ENCODE data around the gene TEC.
"Not testable (repeated sequence)": the region's sequence is repeated elsewhere in the genome, so short reads cannot be mapped to it uniquely, and the experiment has no call there.

Gene TEC

GRCh38 chr4:48247142-48247877 lies 22.3 kb downstream of the TEC start:
- FAIRE-seq = peak; percentile 84
- no peak for DNase-seq (ENCODE audit: extremely low spot score, insufficient read length, low read depth)

- FAIRE-seq = no peak
- no peak for DNase-seq (ENCODE audit: extremely low spot score, insufficient read length, low read depth)
Observed at GRCh38 chr4:48244665-48245064, 25.0 kb downstream of the TEC start.

- DNase-seq (ENCODE audit: extremely low spot score, insufficient read length, low read depth) (no peak), FAIRE-seq (no peak)
Observed at GRCh38 chr4:48243887-48244286, 25.8 kb downstream of the TEC start.

- no peak for DNase-seq (ENCODE audit: extremely low spot score, insufficient read length, low read depth)
- no peak for FAIRE-seq
Observed at GRCh38 chr4:48243429-48243828, 26.2 kb downstream of the TEC start.

- DNase-seq (ENCODE audit: extremely low spot score, insufficient read length, low read depth) (no peak), FAIRE-seq (no peak)
Observed at GRCh38 chr4:48242511-48243195, 27.0 kb downstream of the TEC start.

- FAIRE-seq (no peak), DNase-seq (ENCODE audit: extremely low spot score, insufficient read length, low read depth) (no peak)
Observed at GRCh38 chr4:48241731-48242130, 27.9 kb downstream of the TEC start.

- peak; percentile 21 for FAIRE-seq
- DNase-seq (ENCODE audit: extremely low spot score, insufficient read length, low read depth) = no peak
Observed at GRCh38 chr4:48237996-48238645, 31.5 kb downstream of the TEC start.

GRCh38 chr4:48235050-48235449 lies 34.6 kb downstream of the TEC start:
- DNase-seq (ENCODE audit: extremely low spot score, insufficient read length, low read depth) (no peak), FAIRE-seq (peak; percentile 42)

GRCh38 chr4:48234575-48234974 lies 35.1 kb downstream of the TEC start:
- DNase-seq (ENCODE audit: extremely low spot score, insufficient read length, low read depth) = no peak
- FAIRE-seq = peak; percentile 58

- no peak for FAIRE-seq
Observed at GRCh38 chr4:48228949-48229348, 40.7 kb downstream of the TEC start.

GRCh38 chr4:48227662-48228061 lies 42.0 kb downstream of the TEC start:
- DNase-seq (ENCODE audit: extremely low spot score, insufficient read length, low read depth) = no peak

More at GRCh38 chr4:48228949-48229348, 40.7 kb downstream of the TEC start:
- no peak for DNase-seq (ENCODE audit: extremely low spot score, insufficient read length, low read depth)

GRCh38 chr4:48226199-48226598 lies 43.4 kb downstream of the TEC start:
- FAIRE-seq = no peak
- no peak for DNase-seq (ENCODE audit: extremely low spot score, insufficient read length, low read depth)

More at GRCh38 chr4:48227662-48228061, 42.0 kb downstream of the TEC start:
- FAIRE-seq = peak; percentile 53

GRCh38 chr4:48225368-48226141 lies 44.1 kb downstream of the TEC start:
- FAIRE-seq (no peak), DNase-seq (ENCODE audit: extremely low spot score, insufficient read length, low read depth) (no peak)

- FAIRE-seq = no peak
- DNase-seq (ENCODE audit: extremely low spot score, insufficient read length, low read depth) = no peak
Observed at GRCh38 chr4:48224606-48225005, 45.0 kb downstream of the TEC start.

- no peak for FAIRE-seq
- no peak for DNase-seq (ENCODE audit: extremely low spot score, insufficient read length, low read depth)
Observed at GRCh38 chr4:48223633-48224295, 45.9 kb downstream of the TEC start.

- DNase-seq (ENCODE audit: extremely low spot score, insufficient read length, low read depth) (no peak), FAIRE-seq (peak; percentile 12)
Observed at GRCh38 chr4:48222491-48222890, 47.1 kb downstream of the TEC start.

- not testable (repeated sequence) for DNase-seq (ENCODE audit: extremely low spot score, insufficient read length, low read depth); FAIRE-seq
Observed at GRCh38 chr4:48219430-48219829, 50.2 kb downstream of the TEC start.

GRCh38 chr4:48216563-48216962 lies 53.1 kb downstream of the TEC start:
- DNase-seq (ENCODE audit: extremely low spot score, insufficient read length, low read depth) = no peak
- no peak for FAIRE-seq

- FAIRE-seq (no peak), DNase-seq (ENCODE audit: extremely low spot score, insufficient read length, low read depth) (no peak)
Observed at GRCh38 chr4:48215977-48216376, 53.7 kb downstream of the TEC start.

- DNase-seq (ENCODE audit: extremely low spot score, insufficient read length, low read depth) (peak; percentile 26), FAIRE-seq (peak; percentile 99)
Observed at GRCh38 chr4:48212165-48212564, 57.5 kb downstream of the TEC start.
